Measurements from ENCODE around the gene PHACTR1. TPM values are rescaled to one million over a fixed set of nuclear protein-coding genes. Genes with fewer than 3 reads are reported as not detected.

Gene PHACTR1
- total and polyA plus RNA-seq, 9 of the 15 experiments (the other 6 are each of a cell fraction or from before 2014, with no cell fraction given): 11.5 to 32.6 (median 22.0) TPM

- TF ChIP-seq RREB1 (CRISPR knock-in tag; IDR thresholded peaks at IDR 0.05) (no peak), RFX5 (IDR thresholded peaks at IDR 0.05; ENCODE audit: low read depth, low read length) (no peak), TAF7 (tag; IDR thresholded peaks at IDR 0.05) (0 out of 2 replicates have a peak, but pooled peaks have one; percentile 4), CTBP1 (IDR thresholded peaks at IDR 0.05; ENCODE audit: borderline replicate concordance) (no peak), RBM22 (IDR thresholded peaks at IDR 0.05; ENCODE audit: low read depth, low read length, poor library complexity, severe bottlenecking) (no peak), NFRKB (IDR thresholded peaks at IDR 0.05; ENCODE audit: low read depth) (peak; percentile 7; the same call in 1 of the 2 replicates), FOXJ3 (CRISPR knock-in tag; IDR thresholded peaks at IDR 0.05) (no peak), TARDBP (IDR thresholded peaks at IDR 0.05) (no peak), BACH1 (tag; IDR thresholded peaks at IDR 0.05) (no peak), MBD1 (CRISPR knock-in tag; IDR thresholded peaks at IDR 0.05) (no peak), CSDE1 (IDR thresholded peaks at IDR 0.05) (no peak), ZNF318 (IDR thresholded peaks at IDR 0.05; ENCODE audit: borderline replicate concordance in 1 of 2, low read depth in 1 of 2) (no peak)
Observed at GRCh38 chr6:13274707-13275434, 558.3 kb downstream of the PHACTR1 start (continued).
